RWPE2 (cell line): ENCODE data around the gene BAZ2A.

Experiments
- ATAC-seq: fragments of 200-7000 bp; cut with Tn5 transposase; 3 replicates; pipeline ENCODE4 v1.9.1; 2021; ENCODE audit warnings: low read depth
- DNase-seq: peaks from one replicate; pipeline ENCODE4 v3.0.0-alpha.2; 2020; ENCODE audit warnings: low spot score
- H3K27ac ChIP-seq: fragments of 450-650 bp; 2 replicates; pipeline ENCODE4 v1.5.1; 2017; ENCODE audit warnings: mild to moderate bottlenecking; ENCODE audit not compliant: poor library complexity, severe bottlenecking
- H3K27me3 ChIP-seq: fragments of 250-450 bp; sonication (Bioruptor Pico); 2 replicates; pipeline ENCODE4 v1.5.1; 2021; ENCODE audit warnings: mild to moderate bottlenecking, moderate library complexity; ENCODE audit not compliant: insufficient read depth, poor library complexity, severe bottlenecking
- H3K36me3 ChIP-seq: fragments of 250-450 bp; sonication (Bioruptor Pico); 2 replicates; pipeline ENCODE4 v1.5.1; 2020; ENCODE audit warnings: low read depth, mild to moderate bottlenecking, moderate library complexity
- H3K4me1 ChIP-seq: fragments of 250-450 bp; sonication (Bioruptor Pico); 2 replicates; pipeline ENCODE4 v1.5.1; 2021; ENCODE audit warnings: mild to moderate bottlenecking, moderate library complexity; ENCODE audit not compliant: insufficient read depth, poor library complexity, severe bottlenecking
- H3K4me3 ChIP-seq: fragments of 250-450 bp; sonication (Bioruptor Pico); 2 replicates; pipeline ENCODE4 v1.5.1; 2021; ENCODE audit warnings: mild to moderate bottlenecking, moderate library complexity; ENCODE audit not compliant: severe bottlenecking
- H3K9me3 ChIP-seq: fragments of 250-450 bp; sonication (Bioruptor Pico); 2 replicates; pipeline ENCODE4 v1.5.1; 2021; ENCODE audit warnings: mild to moderate bottlenecking, moderate library complexity; ENCODE audit not compliant: severe bottlenecking
- TF ChIP-seq, protein P1 (sequence below): fragments of 450-650 bp; IDR thresholded peaks from one replicate; pipeline ENCODE4 v1.5.1; 2017; ENCODE audit warnings: mild to moderate bottlenecking, moderate library complexity; ENCODE audit not compliant: poor library complexity, severe bottlenecking

The BAZ2A gene

DNA sequence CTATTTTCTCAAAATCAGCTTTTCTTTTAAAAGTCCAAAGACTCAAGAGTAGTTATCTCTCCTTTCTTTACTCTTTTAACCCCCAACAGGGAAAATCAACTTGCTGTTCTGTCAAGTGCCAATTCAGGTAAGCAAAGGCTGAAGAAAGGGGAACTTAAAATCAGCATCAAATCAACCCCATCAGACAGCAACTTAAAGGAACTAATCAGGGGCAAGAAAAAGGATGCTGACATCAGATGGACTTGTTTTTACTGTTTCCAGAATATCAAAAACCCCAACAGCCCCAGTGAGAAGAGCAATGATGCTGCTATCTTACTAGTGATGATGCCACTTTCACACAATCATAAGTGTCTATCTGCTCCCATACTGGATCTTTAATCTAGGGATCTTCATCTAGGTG lies 3.4 kb downstream of the BAZ2A start:
- Histone ChIP-seq H3K27ac (no peak overlapping the region), H3K36me3 (peaks cover 43% of the 10 kb centered on the region), H3K4me1 (peaks cover 3% of the 10 kb centered on the region), H3K27me3 (no peaks in the 10 kb centered on the region), H3K9me3 (no peaks in the 10 kb centered on the region), H3K4me3 (no peak overlapping the region)
- ATAC-seq, result no peak
- no peak for DNase-seq
- TF ChIP-seq, protein P1, sequence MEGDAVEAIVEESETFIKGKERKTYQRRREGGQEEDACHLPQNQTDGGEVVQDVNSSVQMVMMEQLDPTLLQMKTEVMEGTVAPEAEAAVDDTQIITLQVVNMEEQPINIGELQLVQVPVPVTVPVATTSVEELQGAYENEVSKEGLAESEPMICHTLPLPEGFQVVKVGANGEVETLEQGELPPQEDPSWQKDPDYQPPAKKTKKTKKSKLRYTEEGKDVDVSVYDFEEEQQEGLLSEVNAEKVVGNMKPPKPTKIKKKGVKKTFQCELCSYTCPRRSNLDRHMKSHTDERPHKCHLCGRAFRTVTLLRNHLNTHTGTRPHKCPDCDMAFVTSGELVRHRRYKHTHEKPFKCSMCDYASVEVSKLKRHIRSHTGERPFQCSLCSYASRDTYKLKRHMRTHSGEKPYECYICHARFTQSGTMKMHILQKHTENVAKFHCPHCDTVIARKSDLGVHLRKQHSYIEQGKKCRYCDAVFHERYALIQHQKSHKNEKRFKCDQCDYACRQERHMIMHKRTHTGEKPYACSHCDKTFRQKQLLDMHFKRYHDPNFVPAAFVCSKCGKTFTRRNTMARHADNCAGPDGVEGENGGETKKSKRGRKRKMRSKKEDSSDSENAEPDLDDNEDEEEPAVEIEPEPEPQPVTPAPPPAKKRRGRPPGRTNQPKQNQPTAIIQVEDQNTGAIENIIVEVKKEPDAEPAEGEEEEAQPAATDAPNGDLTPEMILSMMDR, result no peak

DNA sequence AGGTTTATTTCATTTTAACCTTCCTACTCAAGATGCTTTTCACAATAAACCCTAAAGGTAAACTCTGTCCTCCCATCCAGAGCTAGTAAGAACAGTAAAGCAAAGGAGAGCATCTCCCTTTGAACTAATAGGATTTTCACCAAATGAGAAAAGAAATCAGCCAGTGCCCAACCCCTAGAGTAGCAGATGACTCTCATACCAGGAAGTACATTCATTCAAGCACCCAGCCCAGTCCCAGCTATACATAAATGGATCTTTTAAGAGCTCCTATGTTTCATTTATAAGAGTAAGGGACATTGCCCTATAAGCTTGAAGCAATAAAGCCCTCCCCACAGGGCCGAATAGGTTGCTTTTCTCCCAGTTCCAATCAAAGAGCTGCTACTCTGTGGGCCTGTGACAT lies 7.6 kb downstream of the BAZ2A start:
- H3K4me3 ChIP-seq, result no peak overlapping the region
- no peak overlapping the region for H3K27ac ChIP-seq
- TF ChIP-seq, protein P1, result no peak
- no peak for DNase-seq
- no peaks in the 10 kb centered on the region for H3K27me3 ChIP-seq
- ATAC-seq, result no peak
- H3K9me3 ChIP-seq, result no peaks in the 10 kb centered on the region
- no peaks in the 10 kb centered on the region for H3K4me1 ChIP-seq
- peaks cover 76% of the 10 kb centered on the region for H3K36me3 ChIP-seq

DNA sequence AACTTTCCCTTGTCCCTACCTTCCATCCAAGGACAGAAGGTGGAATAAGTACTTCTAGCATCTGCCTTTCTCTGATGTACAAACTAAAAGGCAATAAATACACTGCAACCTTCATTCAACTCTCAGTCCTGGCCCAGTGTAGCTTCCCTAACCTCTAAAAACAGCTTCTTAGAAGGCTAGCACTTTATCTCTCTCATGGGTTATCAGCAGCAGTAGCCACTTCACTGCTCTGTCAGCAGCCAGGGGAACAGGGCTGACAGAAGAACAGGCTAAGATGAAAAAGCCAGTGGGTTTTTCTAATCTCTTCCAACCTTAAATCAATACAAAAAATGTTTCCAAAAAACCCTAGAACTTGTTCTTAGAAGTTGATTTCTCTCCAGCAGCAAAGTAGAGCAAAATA lies 13.2 kb downstream of the BAZ2A start:
- ATAC-seq (no peak), DNase-seq (no peak)
- Histone ChIP-seq H3K27me3 (no peaks in the 10 kb centered on the region), H3K9me3 (no peaks in the 10 kb centered on the region), H3K27ac (no peak overlapping the region), H3K4me1 (no peaks in the 10 kb centered on the region), H3K36me3 (peaks cover 94% of the 10 kb centered on the region), H3K4me3 (no peak overlapping the region)
- TF ChIP-seq, protein P1, result no peak

DNA sequence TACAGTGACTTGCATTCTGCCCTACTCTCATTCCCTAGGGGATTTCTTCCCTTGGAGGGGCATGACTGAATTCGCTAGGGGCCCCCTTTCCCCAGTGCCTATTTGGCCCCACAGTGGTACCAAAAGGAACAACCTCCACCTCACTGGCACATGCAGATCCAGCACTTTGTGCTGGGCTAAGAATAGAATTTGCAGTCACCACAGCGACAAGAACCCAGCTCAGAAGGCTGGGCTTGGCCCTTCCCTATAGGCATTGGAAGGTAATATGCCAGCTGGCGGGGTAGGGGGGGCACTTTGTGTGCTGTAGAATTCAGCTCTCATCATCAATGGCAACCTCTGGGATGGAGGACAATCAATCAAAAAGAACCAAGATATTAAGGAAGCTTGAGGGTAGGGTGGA lies 13.9 kb downstream of the BAZ2A start:
- no peaks in the 10 kb centered on the region for H3K9me3 ChIP-seq
- H3K27ac ChIP-seq, result no peak overlapping the region
- ATAC-seq (no peak), DNase-seq (no peak)
- H3K27me3 ChIP-seq, result no peaks in the 10 kb centered on the region
- no peaks in the 10 kb centered on the region for H3K4me1 ChIP-seq
- TF ChIP-seq, protein P1, result no peak
- no peak overlapping the region for H3K4me3 ChIP-seq
- H3K36me3 ChIP-seq, result peaks cover 94% of the 10 kb centered on the region

DNA sequence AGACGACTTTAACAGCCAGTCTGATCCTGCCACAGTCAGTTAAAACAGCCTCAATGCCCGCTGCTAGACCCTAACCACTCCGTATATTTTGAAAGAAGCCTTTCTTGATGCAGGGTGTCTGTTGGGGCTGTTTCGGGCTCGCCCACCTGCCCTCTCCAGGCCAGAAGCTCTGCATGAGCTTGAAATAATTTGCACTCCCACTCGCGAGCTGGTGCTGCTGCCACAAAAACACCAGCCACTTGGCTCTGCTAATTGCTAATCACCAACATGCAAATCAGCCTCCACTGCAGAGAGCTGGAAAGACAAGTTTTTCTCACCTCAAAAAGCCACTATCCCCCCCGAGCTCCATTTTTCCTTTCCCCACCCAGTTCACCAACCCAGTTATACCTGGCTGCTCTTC lies 15.5 kb downstream of the BAZ2A start:
- peaks cover 95% of the 10 kb centered on the region for H3K36me3 ChIP-seq

More for the DNA sequence above, 15.5 kb downstream of the BAZ2A start:
- H3K27ac ChIP-seq, result no peak overlapping the region
- ATAC-seq (no peak), DNase-seq (no peak)
- TF ChIP-seq, protein P1, result no peak
- no peak overlapping the region for H3K4me3 ChIP-seq
- H3K27me3 ChIP-seq, result no peaks in the 10 kb centered on the region
- H3K9me3 ChIP-seq, result no peaks in the 10 kb centered on the region
- no peaks in the 10 kb centered on the region for H3K4me1 ChIP-seq
